Measurements from ENCODE around the gene TSFM. TPM values are rescaled to one million over a fixed set of nuclear protein-coding genes. Genes with fewer than 3 reads are reported as not detected.

Gene TSFM
- total and polyA plus RNA-seq, 2 of the 4 experiments (the other 2 are of a cell fraction) = 11.5 to 14.0 TPM

DNA sequence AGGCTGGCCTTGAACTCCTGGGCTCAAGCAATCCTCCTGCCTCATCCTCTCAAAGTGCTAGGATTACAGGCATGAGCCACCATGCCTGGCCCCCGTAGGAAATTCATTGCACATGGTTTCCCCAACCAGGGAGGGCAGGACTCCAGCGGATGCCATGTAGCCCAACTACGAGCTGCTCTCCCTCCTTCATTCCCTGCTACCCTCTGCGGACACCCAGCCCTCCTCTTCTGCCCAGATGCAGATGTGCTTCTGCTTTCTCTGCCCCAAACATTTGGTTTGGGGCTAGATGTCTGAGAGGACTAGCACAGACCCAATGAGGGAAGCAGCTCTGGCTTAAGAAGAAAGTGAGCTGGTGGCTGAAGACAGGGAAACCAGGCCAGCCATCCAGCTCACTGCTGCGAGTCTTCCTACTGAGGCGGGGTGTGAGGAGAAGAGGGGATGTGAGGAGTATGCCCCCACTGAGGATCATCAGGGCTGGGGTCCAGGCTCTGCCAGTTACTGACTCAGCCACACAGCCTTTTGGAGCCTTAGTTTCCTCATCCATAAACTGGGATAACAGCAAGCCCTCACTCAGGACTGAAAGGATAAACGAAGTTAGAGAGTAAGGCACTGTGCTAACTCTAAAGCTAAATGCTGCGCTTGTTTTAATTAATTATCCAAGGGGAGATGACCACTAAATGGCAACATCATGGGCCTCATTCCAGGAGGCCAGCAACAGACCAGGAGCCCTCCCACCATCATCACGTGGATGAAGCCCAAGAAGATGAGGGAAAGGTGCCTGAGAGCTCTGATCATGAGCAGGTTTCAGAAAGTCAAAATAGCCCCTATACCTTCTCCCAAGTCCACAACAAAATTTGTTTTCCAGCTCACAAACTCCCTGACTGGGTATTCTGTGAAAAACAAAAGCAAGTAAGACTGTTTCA is 53.0 kb downstream of the TSFM start (continued):
- no peak for TF ChIP-seq BHLHE40 (IDR thresholded peaks at IDR 0.05; ENCODE audit: low read depth, low read length)
- no peak for TF ChIP-seq SMC3 (IDR thresholded peaks at IDR 0.05; ENCODE audit: low read depth, low read length)
